ENCODE data around the gene NCOA7.
"Not testable (repeated sequence)": the region's sequence is repeated elsewhere in the genome, so short reads cannot be mapped to it uniquely, and the experiment has no call there.

Gene NCOA7

DNA sequence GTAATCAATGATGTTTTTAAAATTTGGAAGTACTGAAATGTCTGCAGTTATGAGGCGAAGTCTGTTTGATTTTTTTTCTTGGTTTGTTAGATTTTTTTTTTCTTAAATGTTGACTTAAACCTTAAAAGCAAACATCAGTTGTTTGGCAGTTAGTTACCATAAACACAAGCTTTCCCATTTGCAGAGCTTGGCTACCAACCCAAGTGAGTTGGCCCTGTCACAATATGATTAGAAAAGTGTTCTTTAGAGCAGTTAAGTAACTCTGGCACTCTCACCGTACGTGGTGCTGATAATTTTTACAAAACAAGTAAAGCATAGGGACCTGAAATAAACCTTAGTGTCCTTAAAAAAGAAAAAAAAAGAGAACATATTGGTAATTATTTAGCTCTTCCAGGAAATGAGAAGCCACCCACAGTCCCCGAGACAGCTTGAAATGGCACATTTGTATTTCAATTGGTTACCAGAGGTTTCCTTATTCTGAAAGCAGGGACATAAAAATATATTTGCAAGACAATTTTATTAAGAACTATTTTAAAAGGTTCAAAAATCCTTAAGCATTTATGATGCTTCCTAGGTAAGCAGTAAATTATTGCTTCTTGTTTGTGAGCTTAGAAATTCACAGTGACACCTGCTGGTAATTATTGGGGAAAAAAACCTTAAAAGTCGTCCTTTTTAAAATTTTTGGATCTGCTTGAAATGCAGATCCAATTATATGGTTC lies 37.4 kb upstream of the NCOA7 start:
- no peak for DNase-seq (ENCODE audit: low read depth in 2 of 2)

- DNase-seq (ENCODE audit: low read depth in 2 of 2), result no peak
Observed at GRCh38 chr6:125753937-125754259, 36.9 kb upstream of the NCOA7 start.

DNA sequence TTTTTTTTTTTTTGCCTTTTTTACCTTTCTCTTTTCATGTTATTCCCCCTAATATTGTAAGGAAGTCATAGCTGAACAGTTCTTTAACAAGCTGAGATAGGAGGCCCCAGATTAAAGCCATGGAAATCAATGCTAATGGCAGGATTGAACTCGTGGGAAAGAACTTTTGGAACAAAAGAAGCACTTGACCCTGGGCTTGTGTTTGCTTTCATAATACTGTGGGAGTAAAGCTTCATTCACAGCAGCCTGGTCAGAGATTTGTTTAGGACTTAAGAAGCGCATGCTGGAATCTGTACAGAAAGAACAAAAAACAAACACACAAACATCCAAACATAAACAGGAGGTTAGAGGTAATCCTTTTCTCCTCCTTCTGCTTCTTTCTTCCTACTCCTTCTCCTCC lies 36.2 kb upstream of the NCOA7 start:
- no peak for DNase-seq (ENCODE audit: low read depth in 2 of 2)

- DNase-seq (ENCODE audit: low read depth in 2 of 2), result no peak
Observed at GRCh38 chr6:125759184-125759902, 31.4 kb upstream of the NCOA7 start.

- no peak for DNase-seq (ENCODE audit: low read depth in 2 of 2)
Observed at GRCh38 chr6:125759959-125760457, 30.8 kb upstream of the NCOA7 start.

- DNase-seq (ENCODE audit: low read depth in 2 of 2), result no peak
Observed at GRCh38 chr6:125764121-125764671, 26.6 kb upstream of the NCOA7 start.

- no peak for DNase-seq (ENCODE audit: low read depth in 2 of 2)
Observed at GRCh38 chr6:125765944-125766343, 24.8 kb upstream of the NCOA7 start.

- DNase-seq (ENCODE audit: low read depth in 2 of 2), result no peak
Observed at GRCh38 chr6:125766641-125767040, 24.1 kb upstream of the NCOA7 start.

- DNase-seq (ENCODE audit: low read depth in 2 of 2), result no peak
Observed at GRCh38 chr6:125769147-125769783, 21.5 kb upstream of the NCOA7 start.

GRCh38 chr6:125773387-125774341 lies 17.1 kb upstream of the NCOA7 start:
- DNase-seq (ENCODE audit: low read depth in 2 of 2), result no peak

DNA sequence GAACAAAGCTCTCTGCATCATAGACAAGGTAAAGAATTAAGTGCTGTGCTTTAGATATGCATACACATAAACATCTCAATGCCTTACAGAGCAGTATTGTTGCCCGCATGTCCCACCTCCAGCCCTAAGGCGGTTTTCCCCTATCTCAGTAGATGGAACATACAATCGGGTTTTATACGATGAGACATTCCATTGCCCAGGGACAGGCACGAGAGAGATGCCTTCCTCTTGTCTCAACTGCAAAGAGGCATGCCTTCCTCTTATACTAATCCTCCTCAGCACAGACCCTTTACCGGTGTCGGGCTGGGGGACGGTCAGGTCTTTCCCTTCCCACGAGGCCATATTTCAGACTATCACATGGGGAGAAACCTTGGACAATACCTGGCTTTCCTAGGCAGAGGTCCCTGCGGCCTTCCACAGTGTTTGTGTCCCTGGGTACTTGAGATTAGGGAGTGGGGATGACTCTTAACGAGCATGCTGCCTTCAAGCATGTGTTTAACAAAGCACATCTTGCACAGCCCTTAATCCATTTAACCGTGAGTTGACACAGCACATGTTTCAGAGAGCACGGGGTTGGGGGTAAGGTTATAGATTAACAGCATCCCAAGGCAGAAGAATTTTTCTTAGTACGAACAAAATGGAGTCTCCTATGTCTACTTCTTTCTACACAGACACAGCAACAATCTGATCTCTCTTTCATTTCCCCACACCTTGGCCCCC lies 14.5 kb upstream of the NCOA7 start:
- DNase-seq (ENCODE audit: low read depth in 2 of 2), result not testable (repeated sequence)

GRCh38 chr6:125779924-125780539 lies 10.7 kb upstream of the NCOA7 start:
- peak; percentile 77 to 89 for DNase-seq (ENCODE audit: low read depth in 2 of 2)

DNA sequence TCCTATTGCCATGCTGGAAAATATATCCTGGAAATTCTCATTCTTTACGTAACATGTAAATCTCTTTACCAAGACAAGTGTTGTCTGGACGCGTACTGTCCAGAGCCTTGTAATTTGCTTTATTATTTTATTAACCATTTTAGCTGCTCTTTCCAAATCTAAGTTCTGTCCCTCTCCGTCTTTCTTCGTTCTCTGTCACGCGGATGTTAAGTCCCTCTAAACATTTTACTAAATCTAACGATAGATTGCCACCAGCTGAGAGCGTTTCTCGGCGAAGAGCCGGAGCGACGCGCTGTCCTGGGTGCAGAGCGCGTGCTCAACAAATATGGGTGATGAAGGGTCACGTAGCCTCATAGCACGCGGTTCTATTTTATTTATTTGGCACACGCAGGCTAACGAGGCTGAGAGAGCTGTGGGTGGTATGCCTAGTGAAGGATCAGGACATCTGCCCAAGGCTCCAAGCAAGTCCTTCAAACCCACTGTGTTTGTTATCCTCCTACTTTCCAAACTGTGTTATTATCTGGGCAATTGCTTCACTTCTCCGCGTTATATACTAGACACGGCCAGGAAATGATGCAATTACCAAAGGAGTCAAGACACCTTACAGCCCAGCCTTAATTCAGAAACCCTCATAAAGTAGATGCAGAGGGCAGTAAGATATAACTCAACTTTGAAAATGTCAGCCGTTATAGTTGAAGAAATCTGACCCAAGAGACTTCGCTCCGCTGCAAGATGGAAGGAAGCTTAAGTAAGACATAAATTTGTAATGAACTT lies 10.0 kb upstream of the NCOA7 start:
- DNase-seq (ENCODE audit: low read depth in 2 of 2), result peak; percentile 32 to 37

DNA sequence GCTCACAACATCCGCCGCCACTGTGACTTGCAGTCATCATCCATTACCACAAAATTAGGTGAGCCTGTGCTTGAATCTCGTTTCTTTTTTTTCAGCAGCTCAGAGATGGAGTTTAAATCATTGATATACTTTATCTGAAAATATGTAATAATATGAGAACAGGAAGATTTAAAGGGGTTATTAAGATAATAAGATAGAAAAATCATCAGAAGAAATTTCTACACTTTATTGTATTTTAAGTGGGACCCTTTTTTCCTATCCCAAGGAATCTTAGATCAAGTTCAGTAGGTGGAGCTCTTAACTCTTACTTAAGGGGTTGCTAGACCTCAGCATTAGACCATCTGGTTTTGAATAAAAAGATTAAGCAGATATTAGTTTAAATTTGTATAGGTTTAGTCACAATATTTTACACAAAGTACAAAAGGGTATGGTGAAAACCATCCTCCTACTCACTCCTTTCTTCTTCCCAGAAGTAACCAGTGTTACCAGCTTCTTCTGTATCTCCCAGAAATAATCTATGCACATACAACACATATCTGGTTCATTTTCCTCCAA lies 9.4 kb upstream of the NCOA7 start:
- no peak for DNase-seq (ENCODE audit: low read depth in 2 of 2)

GRCh38 chr6:125784365-125784764 lies 6.4 kb upstream of the NCOA7 start:
- no peak for DNase-seq (ENCODE audit: low read depth in 2 of 2)

- DNase-seq (ENCODE audit: low read depth in 2 of 2), result no peak
Observed at GRCh38 chr6:125787791-125788190, 3.0 kb upstream of the NCOA7 start.

GRCh38 chr6:125789167-125789566 lies 1.6 kb upstream of the NCOA7 start:
- DNase-seq (ENCODE audit: low read depth in 2 of 2), result no peak

- DNase-seq (ENCODE audit: low read depth in 2 of 2), result peak in 1 of 2 experiments; percentile 24
Observed at GRCh38 chr6:125789576-125790357, 993 bp upstream of the NCOA7 start.
